ENCODE data around the gene FOXA1.

Gene FOXA1

GRCh38 chr14:37601865-37602264 lies 6.8 kb upstream of the FOXA1 start:
- no peak for DNase-seq

- DNase-seq = no peak
Observed at GRCh38 chr14:37600880-37601741, 6.1 kb upstream of the FOXA1 start.

GRCh38 chr14:37599507-37600368 lies 4.7 kb upstream of the FOXA1 start:
- DNase-seq = no peak

GRCh38 chr14:37598747-37599506 lies 3.9 kb upstream of the FOXA1 start:
- no peak for DNase-seq

GRCh38 chr14:37597914-37598746 lies 3.1 kb upstream of the FOXA1 start:
- DNase-seq = no peak

- no peak for DNase-seq
Observed at GRCh38 chr14:37597538-37597913, 2.5 kb upstream of the FOXA1 start.

GRCh38 chr14:37596790-37597472 lies 1.9 kb upstream of the FOXA1 start:
- DNase-seq = no peak

- DNase-seq = peak; percentile 69
Observed at GRCh38 chr14:37595809-37596621, 966 bp upstream of the FOXA1 start.

- DNase-seq = no peak
Observed at GRCh38 chr14:37594238-37594970, 645 bp downstream of the FOXA1 start.

- DNase-seq = no peak
Observed at GRCh38 chr14:37593511-37594237, 1.4 kb downstream of the FOXA1 start.

- no peak for DNase-seq
Observed at GRCh38 chr14:37592482-37593408, 2.3 kb downstream of the FOXA1 start.

- DNase-seq = no peak
Observed at GRCh38 chr14:37591941-37592481, 3.0 kb downstream of the FOXA1 start.

GRCh38 chr14:37591311-37591940 lies 3.6 kb downstream of the FOXA1 start:
- no peak for DNase-seq

GRCh38 chr14:37590428-37591139 lies 4.5 kb downstream of the FOXA1 start:
- no peak for DNase-seq

- no peak for DNase-seq
Observed at GRCh38 chr14:37589715-37590427, 5.2 kb downstream of the FOXA1 start.

All from stimulated activated naive CD4-positive, alpha-beta T cell treated with Interleukin-2 at 50 U/mL for 16 hours (primary cell).